ENCODE data around the gene NUDT3.

DNA sequence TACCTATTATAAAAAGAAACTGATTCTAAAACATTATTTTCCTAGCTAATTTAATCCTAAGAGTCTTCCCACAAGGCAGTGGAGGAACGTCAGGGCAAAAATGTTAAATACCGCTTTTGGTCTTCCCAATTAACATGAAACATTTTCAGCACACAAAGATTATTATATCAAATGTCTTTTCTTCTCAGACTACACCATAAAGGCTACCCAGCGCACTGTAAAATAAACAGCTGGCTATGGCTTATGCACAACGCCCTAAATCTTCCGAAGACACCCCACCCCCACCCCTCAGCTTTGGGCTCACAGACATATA, 1.0 kb downstream of the NUDT3 start:
- TF ChIP-seq, protein P1, sequence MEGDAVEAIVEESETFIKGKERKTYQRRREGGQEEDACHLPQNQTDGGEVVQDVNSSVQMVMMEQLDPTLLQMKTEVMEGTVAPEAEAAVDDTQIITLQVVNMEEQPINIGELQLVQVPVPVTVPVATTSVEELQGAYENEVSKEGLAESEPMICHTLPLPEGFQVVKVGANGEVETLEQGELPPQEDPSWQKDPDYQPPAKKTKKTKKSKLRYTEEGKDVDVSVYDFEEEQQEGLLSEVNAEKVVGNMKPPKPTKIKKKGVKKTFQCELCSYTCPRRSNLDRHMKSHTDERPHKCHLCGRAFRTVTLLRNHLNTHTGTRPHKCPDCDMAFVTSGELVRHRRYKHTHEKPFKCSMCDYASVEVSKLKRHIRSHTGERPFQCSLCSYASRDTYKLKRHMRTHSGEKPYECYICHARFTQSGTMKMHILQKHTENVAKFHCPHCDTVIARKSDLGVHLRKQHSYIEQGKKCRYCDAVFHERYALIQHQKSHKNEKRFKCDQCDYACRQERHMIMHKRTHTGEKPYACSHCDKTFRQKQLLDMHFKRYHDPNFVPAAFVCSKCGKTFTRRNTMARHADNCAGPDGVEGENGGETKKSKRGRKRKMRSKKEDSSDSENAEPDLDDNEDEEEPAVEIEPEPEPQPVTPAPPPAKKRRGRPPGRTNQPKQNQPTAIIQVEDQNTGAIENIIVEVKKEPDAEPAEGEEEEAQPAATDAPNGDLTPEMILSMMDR (IDR thresholded peaks at IDR 0.05): no peak
- TF ChIP-seq POLR2AphosphoS5 (IDR thresholded peaks at IDR 0.05) (no peak), POLR2A (IDR thresholded peaks at IDR 0.05) (no peak), EP300 (IDR thresholded peaks at IDR 0.05) (no peak)
